GM23248 (cell line): ENCODE results near the gene TXNRD2. TPM values are rescaled to one million over a fixed set of nuclear protein-coding genes. Genes with fewer than 3 reads are reported as not detected.

Experiments
- DNase-seq: peaks from one replicate; pipeline ENCODE4 v3.0.0-alpha.2; 2015
- H2AFZ ChIP-seq: fragments of 200-600 bp; sonication (generic); 2 replicates; pipeline ENCODE4 v1.6.1; 2016; ENCODE audit warnings: antibody characterized with exemption
- H3F3A ChIP-seq: fragments of 200-600 bp; sonication (generic); 2 replicates; pipeline ENCODE4 v1.6.1; 2016; ENCODE audit warnings: mild to moderate bottlenecking, antibody characterized with exemption, mixed run types; ENCODE audit not compliant: insufficient read depth
- H3K27ac ChIP-seq: fragments of 200-600 bp; sonication (generic); 2 replicates; pipeline ENCODE4 v1.5.1; 2016; ENCODE audit warnings: mild to moderate bottlenecking
- H3K27me3 ChIP-seq: fragments of 200-600 bp; sonication (generic); replicated peaks from 2 replicates; pipeline ENCODE4 v1.6.1; 2016; ENCODE audit warnings: mild to moderate bottlenecking; ENCODE audit not compliant: insufficient read depth
- H3K36me3 ChIP-seq: fragments of 200-600 bp; sonication (generic); 2 replicates; pipeline ENCODE4 v1.6.1; 2016; ENCODE audit warnings: low read depth, mild to moderate bottlenecking
- H3K4me1 ChIP-seq: fragments of 200-600 bp; sonication (generic); 2 replicates; pipeline ENCODE4 v1.6.1; 2016; ENCODE audit warnings: mild to moderate bottlenecking; ENCODE audit not compliant: insufficient read depth
- H3K4me2 ChIP-seq: fragments of 200-600 bp; sonication (generic); one replicate; pipeline ENCODE4 v1.6.1; 2016; ENCODE audit warnings: mild to moderate bottlenecking; ENCODE audit not compliant: unreplicated experiment
- H3K4me3 ChIP-seq: fragments of 200-600 bp; sonication (generic); 2 replicates; pipeline ENCODE4 v1.5.1; 2016; ENCODE audit warnings: mild to moderate bottlenecking
- H3K79me2 ChIP-seq: fragments of 200-600 bp; sonication (generic); 2 replicates; pipeline ENCODE4 v1.6.1; 2016; ENCODE audit warnings: mild to moderate bottlenecking; ENCODE audit not compliant: insufficient read depth
- H3K9ac ChIP-seq: fragments of 200-600 bp; sonication (generic); 2 replicates; pipeline ENCODE4 v1.6.1; 2016; ENCODE audit warnings: mild to moderate bottlenecking
- H3K9me2 ChIP-seq: fragments of 200-600 bp; sonication (generic); 2 replicates; pipeline ENCODE4 v1.6.1; 2016; ENCODE audit warnings: mixed run types, mild to moderate bottlenecking, moderate library complexity; ENCODE audit not compliant: insufficient read depth
- H3K9me3 ChIP-seq: fragments of 200-600 bp; sonication (generic); one replicate; pipeline ENCODE4 v1.6.1; 2017; ENCODE audit warnings: low read depth
- H4K20me1 ChIP-seq: fragments of 200-600 bp; sonication (generic); 2 replicates; pipeline ENCODE4 v1.6.0; 2016; ENCODE audit not compliant: insufficient read depth
- EZH2 ChIP-seq: fragments of 200-600 bp; sonication (generic); IDR thresholded peaks from 2 replicates; pipeline ENCODE4 v1.6.1; 2018; ENCODE audit warnings: antibody characterized with exemption, mild to moderate bottlenecking; ENCODE audit not compliant: insufficient read depth, poor library complexity, severe bottlenecking
- EZH2phosphoT487 ChIP-seq: fragments of 200-600 bp; sonication (generic); IDR thresholded peaks from 2 replicates; pipeline ENCODE4 v1.6.1; 2018; ENCODE audit warnings: antibody characterized with exemption, moderate library complexity, mild to moderate bottlenecking, low read depth; ENCODE audit not compliant: insufficient read depth
- WGBS, 2 experiments: methylation state at CpG; one replicate each; pipeline ENCODE4 v1.1.6; 2015 to 2017; ENCODE audit warnings: low lambda C conversion rate in 2 of 2, low coverage in 1 of 2; ENCODE audit errors: missing lambda C conversion rate in 2 of 2; 5-methylcytosine and 5-hydroxymethylcytosine counted together
- in situ Hi-C: fragments of 300-500 bp; cut with MboI; formaldehyde crosslinking; loops from 2 replicates; pipeline ENCODE4 v1.15.0; 2020
- polyA plus RNA-seq: library from polyadenylated mRNA; unstranded; fragments of >200 nt; fragmentation: Nextera tagmentation; extraction: Ambion mirVana; gene quantifications from 2 replicates; pipeline ENCODE4 v1.2.1, GENCODE V29; 2016
- total RNA-seq: library from RNA; depleted of rRNA; stranded (reverse); fragments of >200 nt; shearing (Covaris generic); gene quantifications from 2 replicates; pipeline ENCODE4 v1.2.3, GENCODE V29; 2014; rRNA removed

The TXNRD2 gene
- total RNA-seq = 20.1 and 38.4 TPM in 2 replicates
- polyA plus RNA-seq = 24.8 and 25.7 TPM in 2 replicates

DNA sequence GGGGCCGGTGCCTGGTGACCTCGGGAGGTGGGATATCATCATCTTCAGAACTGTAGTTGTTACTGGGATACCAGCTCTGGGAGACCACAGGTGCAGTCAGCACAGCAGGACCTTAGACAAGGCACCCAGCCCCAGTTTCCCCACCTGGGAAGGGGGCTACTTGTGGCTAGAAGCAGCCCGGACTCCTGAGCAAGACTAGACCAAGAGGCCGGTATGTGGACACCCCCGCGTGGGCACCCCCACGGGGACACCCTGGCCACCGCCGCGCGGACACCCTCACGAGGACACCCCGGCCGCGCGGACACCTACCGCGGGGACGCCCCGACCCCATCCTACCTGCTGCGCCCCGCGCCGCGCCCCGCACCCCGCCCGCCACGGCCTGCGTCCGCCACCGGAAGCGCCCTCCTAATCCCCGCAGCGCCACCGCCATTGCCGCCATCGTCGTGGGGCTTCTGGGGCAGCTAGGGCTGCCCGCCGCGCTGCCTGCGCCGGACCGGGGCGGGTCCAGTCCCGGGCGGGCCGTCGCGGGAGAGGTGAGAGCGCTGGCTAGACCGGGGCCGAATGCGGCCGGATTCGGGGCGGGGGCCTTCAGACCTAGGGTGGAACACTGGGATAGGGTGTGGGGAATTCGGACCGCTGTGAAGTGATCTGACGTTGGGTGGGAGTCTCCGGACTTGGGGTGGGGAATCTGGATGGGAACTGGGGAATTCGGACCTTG, at the start of gene TXNRD2, which contains the start of gene COMT:
Gene TXNRD2 (minus strand): TSS at position 454 of the 718 bp plus-strand sequence. CDS start 15 bp downstream, at position 439.
Gene COMT (plus strand): TSS at position 408 of the 718 bp plus-strand sequence. CDS start 20,755 bp downstream, outside the sequence.
- TF ChIP-seq EZH2 = no peak
- no peak for TF ChIP-seq EZH2phosphoT487
- in situ Hi-C loops = no loop called here
- Histone ChIP-seq H2AFZ (peak within 1 kb of the TSS; percentile 93), H3K9ac (peak within 1 kb of the TSS; percentile 92), H3K36me3 (no peaks in the 10 kb centered on the region), H3K9me2 (no peaks in the 10 kb centered on the region), H4K20me1 (no peaks in the 10 kb centered on the region), H3K4me1 (peaks cover 25% of the 10 kb centered on the region), H3K9me3 (no peaks in the 10 kb centered on the region), H3K4me3 (peak within 1 kb of the TSS; percentile 84), H3K79me2 (peaks cover 86% of the 10 kb centered on the region), H3K27me3 (no peaks in the 10 kb centered on the region), H3K4me2 (peak within 1 kb of the TSS; percentile 88), H3F3A (peaks cover 23% of the 10 kb centered on the region), H3K27ac (peak within 1 kb of the TSS; percentile 98)
- WGBS, 2 experiments = 1% methylated on average over 46 to 55 of the region's 63 CpGs
- DNase-seq = peak; percentile 88

DNA sequence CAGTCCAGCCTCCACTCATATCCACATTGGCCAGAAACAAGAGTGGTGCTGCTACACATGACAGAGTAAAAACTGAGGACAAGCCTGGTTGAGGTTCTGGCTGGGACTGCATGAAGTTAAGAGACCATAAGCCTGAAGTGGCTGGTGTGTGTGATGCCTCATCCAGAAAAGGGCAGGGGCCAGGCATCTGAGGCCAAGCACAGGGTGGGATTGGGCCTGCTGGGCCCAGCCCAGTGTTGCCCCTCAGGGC, 49.7 kb upstream of the TXNRD2 start:
- H3K9ac ChIP-seq = no peak overlapping the region
- H3K36me3 ChIP-seq = no peaks in the 10 kb centered on the region
- no peaks in the 10 kb centered on the region for H3F3A ChIP-seq
- H3K4me1 ChIP-seq = no peaks in the 10 kb centered on the region
- H3K79me2 ChIP-seq = no peaks in the 10 kb centered on the region
- H3K9me2 ChIP-seq = no peaks in the 10 kb centered on the region
- H3K9me3 ChIP-seq = no peaks in the 10 kb centered on the region
- TF ChIP-seq EZH2phosphoT487 = no peak
- no peak for TF ChIP-seq EZH2
- no peaks in the 10 kb centered on the region for H4K20me1 ChIP-seq
- DNase-seq = no peak
- no peaks in the 10 kb centered on the region for H3K27me3 ChIP-seq
- in situ Hi-C loops = loop anchor here (25.0 kb wide), 1 partner anchor 296 kb away; no protein-coding TSS in a partner anchor
- H2AFZ ChIP-seq = no peak overlapping the region
- no peak overlapping the region for H3K4me2 ChIP-seq
- H3K4me3 ChIP-seq = no peak overlapping the region
- H3K27ac ChIP-seq = no peak overlapping the region

GRCh38 chr22:19990609-19991394, 49.2 kb upstream of the TXNRD2 start:
- H3K27ac ChIP-seq = no peak overlapping the region
- H3K9me3 ChIP-seq = no peaks in the 10 kb centered on the region
- no peaks in the 10 kb centered on the region for H3K4me1 ChIP-seq
- H3K4me2 ChIP-seq = no peak overlapping the region
- TF ChIP-seq EZH2phosphoT487 = no peak
- no peak for TF ChIP-seq EZH2
- no peaks in the 10 kb centered on the region for H4K20me1 ChIP-seq
- no peaks in the 10 kb centered on the region for H3K27me3 ChIP-seq
- H3F3A ChIP-seq = no peaks in the 10 kb centered on the region
- H3K79me2 ChIP-seq = no peaks in the 10 kb centered on the region
- no peak overlapping the region for H3K9ac ChIP-seq
- H2AFZ ChIP-seq = no peak overlapping the region
- H3K9me2 ChIP-seq = no peaks in the 10 kb centered on the region
- 83 to 86% methylated on average over 17 to 20 of the region's 20 CpGs for WGBS, 2 experiments
- in situ Hi-C loops = loop anchor here (25.0 kb wide), 1 partner anchor 296 kb away; no protein-coding TSS in a partner anchor
- no peaks in the 10 kb centered on the region for H3K36me3 ChIP-seq
- no peak for DNase-seq
- H3K4me3 ChIP-seq = no peak overlapping the region

- TF ChIP-seq EZH2phosphoT487 = no peak
- no peak for TF ChIP-seq EZH2
- H3K4me3 ChIP-seq = no peak overlapping the region
- H3K9ac ChIP-seq = no peak overlapping the region
- no peak overlapping the region for H2AFZ ChIP-seq
- no peaks in the 10 kb centered on the region for H3K9me2 ChIP-seq
- H3K27me3 ChIP-seq = no peaks in the 10 kb centered on the region
- H4K20me1 ChIP-seq = no peaks in the 10 kb centered on the region
- no peaks in the 10 kb centered on the region for H3K4me1 ChIP-seq
- no peak overlapping the region for H3K4me2 ChIP-seq
- H3K36me3 ChIP-seq = no peaks in the 10 kb centered on the region
- H3K9me3 ChIP-seq = no peaks in the 10 kb centered on the region
- H3K79me2 ChIP-seq = no peaks in the 10 kb centered on the region
- in situ Hi-C loops = loop anchor here (25.0 kb wide), 1 partner anchor 297 kb away; no protein-coding TSS in a partner anchor
- 68 to 71% methylated on average over 2 of the region's 2 CpGs for WGBS, 2 experiments
- no peaks in the 10 kb centered on the region for H3F3A ChIP-seq
- no peak overlapping the region for H3K27ac ChIP-seq
- DNase-seq = no peak
These were observed 48.6 kb upstream of the TXNRD2 start for GRCh38 chr22:19990188-19990587.
